Stomach smooth muscle (tissue), 2 donors: ENCODE data around the gene CCNL1.
"Not testable (repeated sequence)": the region's sequence is repeated elsewhere in the genome, so short reads cannot be mapped to it uniquely, and the experiment has no call there.

ENCODE experiments used
- H3K27ac ChIP-seq: one replicate; pipeline ENCODE4 v1.7.0; 2013; ENCODE audit warnings: mild to moderate bottlenecking, low read length, inconsistent platforms
- H3K27me3 ChIP-seq, 2 donors: one replicate each; pipeline ENCODE4 v1.7.0; 2013; ENCODE audit warnings: low read length in 2 of 2; ENCODE audit not compliant: insufficient read depth in 2 of 2, control insufficient read depth in 1 of 2
- H3K36me3 ChIP-seq, 2 donors: one replicate each; pipeline ENCODE4 v1.7.0; 2013; ENCODE audit warnings: low read length in 2 of 2; ENCODE audit not compliant: control insufficient read depth in 2 of 2, insufficient read depth in 2 of 2
- H3K4me1 ChIP-seq: one replicate; pipeline ENCODE4 v1.7.0; 2013; ENCODE audit warnings: low read length; ENCODE audit not compliant: control insufficient read depth, insufficient read depth
- H3K4me3 ChIP-seq, 2 donors: one replicate each; pipeline ENCODE4 v1.7.0; 2013; ENCODE audit warnings: low read length in 2 of 2
- H3K9ac ChIP-seq, 2 donors: one replicate each; pipeline ENCODE4 v1.7.0; 2013; ENCODE audit warnings: low read length in 2 of 2, mild to moderate bottlenecking in 1 of 2
- H3K9me3 ChIP-seq, 2 donors: one replicate each; pipeline ENCODE4 v1.7.0; 2013; ENCODE audit warnings: low read length in 2 of 2; ENCODE audit not compliant: control insufficient read depth in 2 of 2
- donor health status: healthy.
- donor health status: Pancreatic carcinoma.

Gene CCNL1

DNA sequence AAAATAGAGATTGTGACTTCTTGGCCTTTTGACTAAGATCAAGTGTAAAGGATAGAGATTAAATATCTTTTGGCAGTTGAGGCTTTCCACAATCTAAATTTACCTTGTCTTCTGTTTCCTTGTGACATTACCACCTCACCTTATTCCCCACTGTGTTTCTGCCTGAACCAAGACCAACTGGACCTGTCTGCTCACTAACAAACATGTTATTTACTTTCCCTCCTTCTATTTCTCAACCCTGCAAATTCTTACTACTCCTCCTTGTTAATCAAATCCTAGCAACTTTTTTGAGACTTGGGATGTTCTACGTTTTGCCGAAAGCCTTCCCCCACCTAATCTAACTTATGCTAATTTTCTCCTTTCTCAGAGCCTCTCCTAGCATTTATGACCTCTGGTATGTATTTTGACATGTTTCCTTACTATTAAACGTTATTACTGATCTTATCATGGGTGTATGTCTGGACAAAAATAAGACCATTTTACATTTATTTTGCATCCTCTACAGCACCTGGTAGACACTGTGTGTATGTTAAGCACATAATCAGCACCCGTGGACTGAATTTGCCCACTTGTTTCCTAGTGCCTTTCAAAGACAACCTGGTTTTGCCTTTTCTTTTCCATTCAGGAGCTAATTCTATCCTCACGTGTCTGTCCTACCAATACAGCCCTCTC, 7.6 kb upstream of the CCNL1 start:
- H3K36me3 ChIP-seq, result no peaks in the 10 kb centered on the region
- no peak overlapping the region for H3K9ac ChIP-seq
- H3K27ac ChIP-seq, result no peak overlapping the region
- no peak overlapping the region for H3K4me3 ChIP-seq
- H3K9me3 ChIP-seq, result no peaks in the 10 kb centered on the region
- no peaks in the 10 kb centered on the region for H3K4me1 ChIP-seq
- no peaks in the 10 kb centered on the region for H3K27me3 ChIP-seq

DNA sequence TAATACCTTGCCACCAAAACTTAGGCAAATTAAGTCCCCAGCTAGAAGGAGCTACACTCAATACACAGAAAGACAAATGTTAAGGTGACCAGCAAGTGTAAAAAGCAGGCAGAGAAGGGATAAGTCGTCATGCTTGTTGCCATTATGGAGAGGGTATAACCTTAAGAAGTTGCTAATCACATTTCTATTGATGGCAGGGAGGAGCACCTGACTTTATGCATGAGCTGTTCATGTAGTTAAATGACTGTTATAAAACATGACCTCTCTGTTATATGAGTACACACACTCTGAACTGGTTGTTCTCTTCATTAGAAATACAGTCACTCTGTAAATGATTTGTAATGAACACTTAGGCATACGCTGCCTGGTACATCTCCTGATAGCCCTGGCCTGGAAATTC, 6.6 kb upstream of the CCNL1 start:
- no peak overlapping the region for H3K27ac ChIP-seq
- no peak overlapping the region for H3K4me3 ChIP-seq
- no peaks in the 10 kb centered on the region for H3K4me1 ChIP-seq
- no peaks in the 10 kb centered on the region for H3K9me3 ChIP-seq
- H3K27me3 ChIP-seq, result no peaks in the 10 kb centered on the region
- H3K9ac ChIP-seq, result no peak overlapping the region
- no peaks in the 10 kb centered on the region for H3K36me3 ChIP-seq

GRCh38 chr3:157166115-157166514, 6.2 kb upstream of the CCNL1 start:
- Histone ChIP-seq H3K9ac (no peak overlapping the region), H3K27ac (no peak overlapping the region), H3K36me3 (no peaks in the 10 kb centered on the region), H3K4me3 (no peak overlapping the region), H3K4me1 (peaks cover under 1% of the 10 kb centered on the region), H3K27me3 (no peaks in the 10 kb centered on the region), H3K9me3 (no peaks in the 10 kb centered on the region)

DNA sequence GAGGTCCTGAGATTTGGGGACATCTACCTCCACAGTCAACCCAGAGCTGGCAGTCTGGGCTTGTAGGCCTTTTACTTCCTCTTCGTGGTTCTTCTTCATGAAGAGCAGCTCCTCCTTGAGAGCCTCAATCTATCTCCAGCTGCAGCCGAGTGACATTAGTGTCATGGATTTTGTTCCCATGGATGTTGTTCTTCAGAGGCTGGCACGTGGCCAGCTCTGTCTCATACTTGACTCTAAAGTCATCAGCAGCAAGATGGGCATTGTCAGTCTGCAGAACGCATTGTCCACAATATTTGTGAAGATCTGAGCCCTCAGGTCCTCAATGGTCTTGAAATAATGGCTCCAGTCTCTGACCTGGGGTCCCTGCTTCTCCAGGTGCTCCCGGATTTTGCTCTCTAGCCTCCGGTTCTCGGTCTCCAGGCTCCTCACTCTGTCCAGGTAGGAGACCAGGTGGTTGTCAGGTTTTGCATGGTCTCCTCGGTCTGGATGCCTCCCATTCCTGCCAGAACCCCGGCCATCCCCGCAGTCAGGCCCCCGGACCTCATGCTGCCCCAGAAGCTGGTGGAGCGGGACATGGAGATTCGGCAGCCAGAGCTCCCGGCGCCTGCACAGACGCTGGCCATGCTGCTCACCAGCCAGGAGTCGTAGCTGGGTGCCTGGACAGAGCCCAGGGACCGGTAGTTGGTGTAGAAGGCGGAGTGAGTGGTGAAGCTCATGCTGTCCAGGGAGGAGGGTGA, 3.4 kb upstream of the CCNL1 start:
- Histone ChIP-seq H3K36me3 (peaks cover 0 to 5% of the 10 kb centered on the region in 2 donors), H3K4me3 (no peak overlapping the region)

DNA sequence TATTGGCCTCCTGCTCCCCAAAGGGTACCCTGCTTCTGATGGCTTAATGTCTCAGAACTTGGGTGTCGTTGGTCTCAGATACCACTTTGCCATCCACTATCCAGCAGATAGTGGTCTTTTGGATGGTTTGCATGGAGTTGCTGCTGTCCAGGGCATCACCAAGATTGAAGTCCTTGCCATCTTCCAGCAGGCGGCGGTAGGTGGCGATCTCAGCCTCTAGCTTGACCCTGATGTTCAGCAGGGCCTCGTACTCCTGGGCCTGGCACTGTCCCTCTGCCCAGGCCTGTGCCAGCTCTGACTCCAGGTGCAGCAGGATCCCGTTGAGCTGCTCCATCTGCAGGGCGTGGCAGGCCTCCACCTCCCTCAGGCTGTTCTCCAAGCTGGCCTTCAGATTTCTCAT, 2.7 kb upstream of the CCNL1 start:
- Histone ChIP-seq H3K36me3 (peaks cover 2 to 13% of the 10 kb centered on the region in 2 donors), H3K4me1 (peaks cover 15% of the 10 kb centered on the region)
- not testable (repeated sequence) for H3K9me3 ChIP-seq, H3K9ac ChIP-seq, H3K4me3 ChIP-seq, H3K27me3 ChIP-seq, H3K27ac ChIP-seq

More for the DNA sequence above, 3.4 kb upstream of the CCNL1 start:
- H3K27ac ChIP-seq, result no peak overlapping the region
- peaks cover 8% of the 10 kb centered on the region for H3K4me1 ChIP-seq
- no peak overlapping the region for H3K9ac ChIP-seq
- no peaks in the 10 kb centered on the region for H3K9me3 ChIP-seq
- H3K27me3 ChIP-seq, result no peaks in the 10 kb centered on the region

- Histone ChIP-seq H3K36me3 (peaks cover 5 to 31% of the 10 kb centered on the region in 2 donors), H3K27ac (peak overlapping the region; percentile 100), H3K9me3 (no peaks in the 10 kb centered on the region), H3K27me3 (no peaks in the 10 kb centered on the region), H3K9ac (peak overlapping the region; percentile 100), H3K4me1 (peaks cover 25% of the 10 kb centered on the region), H3K4me3 (peak overlapping the region; percentile 96 to 99)
Measured at GRCh38 chr3:157160658-157161424, 894 bp upstream of the CCNL1 start.

GRCh38 chr3:157159037-157159761, 748 bp downstream of the CCNL1 start:
- Histone ChIP-seq H3K9ac (peak overlapping the region; percentile 100), H3K27me3 (no peaks in the 10 kb centered on the region), H3K27ac (peak overlapping the region; percentile 100), H3K9me3 (no peaks in the 10 kb centered on the region), H3K36me3 (peaks cover 5 to 39% of the 10 kb centered on the region in 2 donors), H3K4me1 (peaks cover 25% of the 10 kb centered on the region), H3K4me3 (peak overlapping the region; percentile 96 to 99)

DNA sequence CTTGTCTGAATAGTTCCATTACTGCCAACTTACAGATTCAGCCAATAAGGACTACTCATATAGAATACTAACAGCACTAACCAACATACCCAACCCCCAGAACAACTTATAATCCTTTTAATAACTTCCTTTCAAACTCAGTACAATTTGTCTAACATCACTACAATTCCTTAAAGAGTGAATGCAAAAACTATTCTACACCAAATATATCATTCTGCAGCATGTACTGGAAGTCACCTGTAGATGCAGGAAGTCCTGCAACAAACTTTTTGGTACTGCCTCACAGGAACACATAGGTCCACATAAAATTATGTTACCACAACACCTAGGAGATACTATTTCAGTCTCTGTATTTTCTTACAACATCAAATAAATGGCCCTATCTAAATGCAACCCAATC, 2.1 kb downstream of the CCNL1 start:
- H3K4me1 ChIP-seq, result peaks cover 25% of the 10 kb centered on the region
- H3K36me3 ChIP-seq, result peaks cover 5 to 44% of the 10 kb centered on the region in 2 donors
- no peaks in the 10 kb centered on the region for H3K9me3 ChIP-seq
- peak overlapping the region in 1 of 2 donors; percentile 100 for H3K9ac ChIP-seq
- H3K27ac ChIP-seq, result no peak overlapping the region
- H3K4me3 ChIP-seq, result peak overlapping the region; percentile 4 to 99
- H3K27me3 ChIP-seq, result no peaks in the 10 kb centered on the region

DNA sequence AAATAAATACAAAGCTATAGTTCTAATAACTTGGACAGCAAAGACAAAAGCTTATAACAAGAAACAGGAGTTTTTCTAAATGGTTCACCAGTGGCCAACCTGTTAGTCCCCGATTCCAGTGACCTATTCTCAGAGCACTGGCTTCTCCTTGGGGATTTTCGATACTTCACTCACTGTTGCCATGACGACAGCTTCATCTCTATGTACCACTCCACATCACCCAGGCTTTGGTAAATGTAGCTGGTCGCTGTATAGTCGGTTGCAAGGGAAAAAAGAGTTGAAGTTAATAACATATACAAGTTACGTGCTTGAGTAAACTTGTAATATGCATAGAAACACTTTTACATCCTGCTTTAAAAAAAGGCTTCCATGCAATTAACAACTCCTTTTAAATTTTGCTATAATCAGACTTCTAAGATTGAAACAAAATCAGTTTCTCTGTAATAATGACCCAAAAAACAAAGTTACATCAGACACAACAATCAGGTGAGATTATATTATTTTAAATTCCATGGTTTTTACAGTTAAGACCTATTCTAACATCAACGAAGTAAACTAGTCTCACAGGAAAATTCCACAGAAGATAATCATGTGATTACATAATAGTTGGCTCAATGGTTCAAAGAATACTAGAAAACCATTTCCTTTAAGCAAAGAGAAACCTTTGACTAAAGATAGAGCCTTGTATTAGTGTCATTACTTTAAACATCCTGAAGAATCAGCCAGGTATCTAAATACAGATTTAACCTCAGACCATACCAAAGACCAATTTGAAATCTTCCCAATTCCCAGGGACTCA, 2.9 kb downstream of the CCNL1 start:
- Histone ChIP-seq H3K27me3 (no peaks in the 10 kb centered on the region), H3K36me3 (peaks cover 9 to 49% of the 10 kb centered on the region in 2 donors), H3K4me3 (peak overlapping the region; percentile 16 to 99), H3K27ac (no peak overlapping the region), H3K9me3 (no peaks in the 10 kb centered on the region), H3K9ac (peak overlapping the region in 1 of 2 donors; percentile 100), H3K4me1 (peaks cover 25% of the 10 kb centered on the region)

GRCh38 chr3:157155591-157155990, 4.4 kb downstream of the CCNL1 start:
- no peak overlapping the region for H3K4me3 ChIP-seq
- H3K27ac ChIP-seq, result no peak overlapping the region
- no peak overlapping the region for H3K9ac ChIP-seq
- peaks cover 21% of the 10 kb centered on the region for H3K4me1 ChIP-seq
- peaks cover 21 to 63% of the 10 kb centered on the region in 2 donors for H3K36me3 ChIP-seq
- no peaks in the 10 kb centered on the region for H3K9me3 ChIP-seq
- H3K27me3 ChIP-seq, result no peaks in the 10 kb centered on the region
